ENCODE data around the gene JPH4.

DNA sequence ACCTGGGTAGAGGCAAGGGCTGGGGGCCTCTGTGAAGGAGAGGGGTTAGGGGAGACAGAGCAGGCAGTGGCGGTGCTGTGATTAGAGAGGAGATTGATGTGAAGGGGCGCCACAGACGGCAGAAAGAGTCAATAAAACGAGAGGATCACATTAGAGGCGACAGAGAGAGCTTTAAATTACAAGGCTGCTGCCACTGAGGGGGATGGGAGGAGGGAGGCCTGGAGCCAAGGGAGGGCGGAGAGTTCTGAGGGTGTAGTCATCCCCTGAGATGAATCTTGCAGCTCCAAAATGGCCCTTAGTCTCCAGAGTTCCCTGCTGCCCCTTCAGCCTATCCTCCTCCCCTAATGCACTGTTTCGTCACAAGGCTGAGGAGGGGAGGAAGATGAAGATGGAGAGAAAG lies 39.8 kb downstream of the JPH4 start:
- TF ChIP-seq YY1 (IDR thresholded peaks at IDR 0.05; ENCODE audit: extremely low read depth, insufficient replicate concordance, low read depth, low read length) (no peak), JUND (IDR thresholded peaks at IDR 0.05) (no peak), EGR1 (IDR thresholded peaks at IDR 0.05; ENCODE audit: low read depth) (no peak), RAD21 (IDR thresholded peaks at IDR 0.05; ENCODE audit: low read depth) (no peak), EZH2 (IDR thresholded peaks at IDR 0.05) (no peak), POLR2A (IDR thresholded peaks at IDR 0.05; ENCODE audit: borderline replicate concordance, extremely low read depth, insufficient read depth, insufficient read length) (no peak), POLR2AphosphoS5 (IDR thresholded peaks at IDR 0.05; ENCODE audit: low read depth, low read length) (no peak), SP1 (IDR thresholded peaks at IDR 0.05; ENCODE audit: low read depth) (no peak)
- TF ChIP-seq, protein P1, sequence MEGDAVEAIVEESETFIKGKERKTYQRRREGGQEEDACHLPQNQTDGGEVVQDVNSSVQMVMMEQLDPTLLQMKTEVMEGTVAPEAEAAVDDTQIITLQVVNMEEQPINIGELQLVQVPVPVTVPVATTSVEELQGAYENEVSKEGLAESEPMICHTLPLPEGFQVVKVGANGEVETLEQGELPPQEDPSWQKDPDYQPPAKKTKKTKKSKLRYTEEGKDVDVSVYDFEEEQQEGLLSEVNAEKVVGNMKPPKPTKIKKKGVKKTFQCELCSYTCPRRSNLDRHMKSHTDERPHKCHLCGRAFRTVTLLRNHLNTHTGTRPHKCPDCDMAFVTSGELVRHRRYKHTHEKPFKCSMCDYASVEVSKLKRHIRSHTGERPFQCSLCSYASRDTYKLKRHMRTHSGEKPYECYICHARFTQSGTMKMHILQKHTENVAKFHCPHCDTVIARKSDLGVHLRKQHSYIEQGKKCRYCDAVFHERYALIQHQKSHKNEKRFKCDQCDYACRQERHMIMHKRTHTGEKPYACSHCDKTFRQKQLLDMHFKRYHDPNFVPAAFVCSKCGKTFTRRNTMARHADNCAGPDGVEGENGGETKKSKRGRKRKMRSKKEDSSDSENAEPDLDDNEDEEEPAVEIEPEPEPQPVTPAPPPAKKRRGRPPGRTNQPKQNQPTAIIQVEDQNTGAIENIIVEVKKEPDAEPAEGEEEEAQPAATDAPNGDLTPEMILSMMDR (IDR thresholded peaks at IDR 0.05 in 2 of 3, conservative IDR thresholded peaks at IDR 0.05 in 1 of 3; ENCODE audit: borderline replicate concordance in 1 of 3, insufficient read depth in 1 of 3, low read depth in 2 of 3, low read length in 2 of 3), result no peak
- TF ChIP-seq, protein P2, sequence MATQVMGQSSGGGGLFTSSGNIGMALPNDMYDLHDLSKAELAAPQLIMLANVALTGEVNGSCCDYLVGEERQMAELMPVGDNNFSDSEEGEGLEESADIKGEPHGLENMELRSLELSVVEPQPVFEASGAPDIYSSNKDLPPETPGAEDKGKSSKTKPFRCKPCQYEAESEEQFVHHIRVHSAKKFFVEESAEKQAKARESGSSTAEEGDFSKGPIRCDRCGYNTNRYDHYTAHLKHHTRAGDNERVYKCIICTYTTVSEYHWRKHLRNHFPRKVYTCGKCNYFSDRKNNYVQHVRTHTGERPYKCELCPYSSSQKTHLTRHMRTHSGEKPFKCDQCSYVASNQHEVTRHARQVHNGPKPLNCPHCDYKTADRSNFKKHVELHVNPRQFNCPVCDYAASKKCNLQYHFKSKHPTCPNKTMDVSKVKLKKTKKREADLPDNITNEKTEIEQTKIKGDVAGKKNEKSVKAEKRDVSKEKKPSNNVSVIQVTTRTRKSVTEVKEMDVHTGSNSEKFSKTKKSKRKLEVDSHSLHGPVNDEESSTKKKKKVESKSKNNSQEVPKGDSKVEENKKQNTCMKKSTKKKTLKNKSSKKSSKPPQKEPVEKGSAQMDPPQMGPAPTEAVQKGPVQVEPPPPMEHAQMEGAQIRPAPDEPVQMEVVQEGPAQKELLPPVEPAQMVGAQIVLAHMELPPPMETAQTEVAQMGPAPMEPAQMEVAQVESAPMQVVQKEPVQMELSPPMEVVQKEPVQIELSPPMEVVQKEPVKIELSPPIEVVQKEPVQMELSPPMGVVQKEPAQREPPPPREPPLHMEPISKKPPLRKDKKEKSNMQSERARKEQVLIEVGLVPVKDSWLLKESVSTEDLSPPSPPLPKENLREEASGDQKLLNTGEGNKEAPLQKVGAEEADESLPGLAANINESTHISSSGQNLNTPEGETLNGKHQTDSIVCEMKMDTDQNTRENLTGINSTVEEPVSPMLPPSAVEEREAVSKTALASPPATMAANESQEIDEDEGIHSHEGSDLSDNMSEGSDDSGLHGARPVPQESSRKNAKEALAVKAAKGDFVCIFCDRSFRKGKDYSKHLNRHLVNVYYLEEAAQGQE (IDR thresholded peaks at IDR 0.05; ENCODE audit: low read depth), result no peak
- TF ChIP-seq, protein P3, sequence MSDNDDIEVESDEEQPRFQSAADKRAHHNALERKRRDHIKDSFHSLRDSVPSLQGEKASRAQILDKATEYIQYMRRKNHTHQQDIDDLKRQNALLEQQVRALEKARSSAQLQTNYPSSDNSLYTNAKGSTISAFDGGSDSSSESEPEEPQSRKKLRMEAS (IDR thresholded peaks at IDR 0.05), result no peak
